GM21390 (cell line): ENCODE data around the gene MROH2A.

Experiments used
- ATAC-seq: cut with Tn5 transposase; IDR thresholded peaks from one replicate; pipeline ENCODE4 v1.9.1; 2021; ENCODE audit not compliant: unreplicated experiment

The MROH2A gene

DNA sequence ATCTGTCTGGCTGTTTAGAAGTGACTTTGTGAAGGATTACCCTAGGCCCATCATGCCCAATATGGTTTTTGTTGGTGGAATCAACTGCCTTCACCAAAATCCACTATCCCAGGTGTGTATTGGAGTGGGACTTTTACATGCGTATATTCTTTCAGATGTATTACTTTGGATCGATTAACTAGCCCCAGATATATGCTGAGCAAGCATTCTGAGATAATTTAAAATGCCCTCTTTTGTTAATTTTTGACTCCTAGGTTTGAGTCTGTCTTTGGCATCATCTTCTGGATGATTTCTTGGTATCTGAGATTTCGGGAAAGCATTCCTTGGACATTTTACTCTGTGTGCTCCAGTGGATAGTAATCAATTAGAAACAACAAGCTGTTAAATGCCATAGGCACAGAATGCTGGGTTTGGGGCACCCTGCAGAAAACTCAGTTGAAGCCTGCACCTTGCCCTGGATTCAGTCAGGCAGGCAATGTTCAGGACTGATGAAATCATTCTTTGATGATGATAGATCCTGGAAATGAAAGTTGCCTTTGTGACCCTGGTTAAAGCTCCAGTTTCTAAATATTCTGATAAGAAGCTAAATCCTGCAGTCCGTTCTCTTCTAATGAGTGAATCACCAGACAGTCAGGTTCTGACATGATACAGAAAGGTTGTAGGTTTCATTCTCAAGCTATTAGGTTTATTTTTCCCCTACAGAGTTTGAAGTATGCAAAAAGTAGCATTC, 16.9 kb upstream of the MROH2A start:
- ATAC-seq: no peak

DNA sequence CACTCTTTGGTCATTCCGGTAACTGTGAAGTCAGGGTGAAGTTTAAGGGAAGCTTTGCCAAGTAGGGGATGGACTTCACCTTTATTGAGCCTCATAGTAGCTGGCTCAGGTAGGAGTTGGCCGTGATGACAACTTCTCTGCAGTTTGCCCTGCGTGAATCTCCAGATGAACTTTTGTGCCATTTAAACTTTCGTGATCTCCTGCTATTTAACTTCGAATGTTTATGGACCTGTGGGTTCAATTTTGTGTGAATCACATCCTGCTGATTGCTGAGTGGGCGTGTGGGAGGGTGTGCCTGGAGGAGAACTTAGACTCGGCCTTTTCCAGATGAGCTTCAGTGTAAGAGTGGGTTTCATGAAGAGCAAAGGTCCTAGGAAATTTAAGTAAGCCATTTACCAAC, 13.9 kb upstream of the MROH2A start:
- ATAC-seq: no peak

DNA sequence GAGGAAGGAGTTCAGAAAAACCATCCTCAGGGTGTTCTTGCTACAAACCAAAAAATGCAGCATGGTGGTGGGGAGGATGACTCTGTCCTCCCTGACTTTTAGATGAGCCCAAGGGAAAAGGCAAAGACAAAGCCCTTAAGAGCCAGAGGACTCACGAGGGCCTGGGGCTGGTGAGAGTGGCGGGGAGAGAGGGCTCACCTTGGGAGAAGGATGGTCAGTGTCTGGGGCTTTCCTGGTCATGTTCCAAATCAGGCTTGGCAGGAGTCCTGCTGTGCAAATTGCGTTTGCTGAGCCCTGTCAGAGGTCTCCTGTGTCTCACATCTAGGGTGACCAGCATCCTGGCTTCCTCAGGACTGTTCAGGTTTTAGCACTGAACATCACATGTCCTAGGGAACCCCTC, 13.4 kb upstream of the MROH2A start:
- ATAC-seq: no peak

DNA sequence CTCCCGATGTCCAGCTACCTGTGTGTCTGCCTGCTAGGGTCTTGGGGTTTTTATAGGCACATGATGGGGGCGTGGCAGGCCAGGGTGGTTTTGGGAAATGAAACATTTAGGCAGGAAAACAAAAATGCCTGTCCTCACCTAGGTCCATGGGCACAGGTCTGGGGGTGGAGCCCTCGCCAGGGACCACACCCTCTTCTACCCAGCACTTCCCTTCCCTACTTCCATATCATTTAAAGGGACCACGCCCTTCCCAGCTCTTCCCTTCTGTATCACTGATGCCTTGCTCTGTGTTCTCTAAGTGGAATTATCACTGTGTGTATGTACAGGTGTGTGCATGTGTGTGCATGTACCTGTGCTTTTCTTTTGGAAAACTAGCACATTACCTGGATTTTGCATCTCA, 11.7 kb upstream of the MROH2A start:
- no peak for ATAC-seq

DNA sequence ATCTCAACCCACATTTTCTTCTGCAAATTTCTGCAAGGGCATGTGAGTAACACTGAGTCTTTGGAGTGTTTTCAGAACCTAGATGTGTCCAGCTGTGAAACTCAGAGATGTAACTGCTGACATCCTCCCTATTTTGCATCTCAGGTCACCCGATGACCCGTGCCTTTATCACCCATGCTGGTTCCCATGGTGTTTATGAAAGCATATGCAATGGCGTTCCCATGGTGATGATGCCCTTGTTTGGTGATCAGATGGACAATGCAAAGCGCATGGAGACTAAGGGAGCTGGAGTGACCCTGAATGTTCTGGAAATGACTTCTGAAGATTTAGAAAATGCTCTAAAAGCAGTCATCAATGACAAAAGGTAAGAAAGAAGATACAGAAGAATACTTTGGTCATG, 10.1 kb upstream of the MROH2A start:
- ATAC-seq: no peak

DNA sequence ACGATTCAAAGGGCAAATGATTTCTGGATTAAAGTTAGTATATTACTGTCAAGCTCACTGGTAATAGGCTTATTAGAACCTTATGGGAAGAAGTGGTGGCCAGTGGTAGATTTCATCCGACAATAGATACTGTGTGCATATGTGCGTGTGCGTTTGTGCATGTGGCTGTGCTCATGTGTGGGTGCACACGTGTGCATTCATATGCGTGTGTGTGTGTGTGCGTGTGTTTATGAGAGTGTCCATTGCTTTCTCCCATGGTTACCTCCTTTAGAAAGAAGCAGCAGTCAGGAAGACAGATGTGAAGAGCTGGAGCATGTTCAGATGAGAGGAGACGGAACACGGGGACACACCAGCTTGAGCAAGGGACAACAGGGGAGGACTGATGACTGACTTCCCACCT, 8.9 kb upstream of the MROH2A start:
- no peak for ATAC-seq

DNA sequence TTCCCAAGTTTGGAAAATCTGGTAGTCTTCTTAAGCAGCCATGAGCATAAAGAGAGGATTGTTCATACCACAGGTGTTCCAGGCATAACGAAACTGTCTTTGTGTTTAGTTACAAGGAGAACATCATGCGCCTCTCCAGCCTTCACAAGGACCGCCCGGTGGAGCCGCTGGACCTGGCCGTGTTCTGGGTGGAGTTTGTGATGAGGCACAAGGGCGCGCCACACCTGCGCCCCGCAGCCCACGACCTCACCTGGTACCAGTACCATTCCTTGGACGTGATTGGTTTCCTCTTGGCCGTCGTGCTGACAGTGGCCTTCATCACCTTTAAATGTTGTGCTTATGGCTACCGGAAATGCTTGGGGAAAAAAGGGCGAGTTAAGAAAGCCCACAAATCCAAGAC, 6.0 kb upstream of the MROH2A start:
- no peak for ATAC-seq

DNA sequence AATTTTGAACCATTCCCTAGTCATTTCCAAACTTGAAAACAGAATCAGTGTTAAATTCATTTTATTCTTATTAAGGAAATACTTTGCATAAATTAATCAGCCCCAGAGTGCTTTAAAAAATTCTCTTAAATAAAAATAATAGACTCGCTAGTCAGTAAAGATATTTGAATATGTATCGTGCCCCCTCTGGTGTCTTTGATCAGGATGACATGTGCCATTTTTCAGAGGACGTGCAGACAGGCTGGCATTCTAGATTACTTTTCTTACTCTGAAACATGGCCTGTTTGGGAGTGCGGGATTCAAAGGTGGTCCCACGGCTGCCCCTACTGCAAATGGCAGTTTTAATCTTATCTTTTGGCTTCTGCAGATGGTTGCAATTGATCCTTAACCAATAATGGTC, 5.5 kb upstream of the MROH2A start:
- no peak for ATAC-seq

DNA sequence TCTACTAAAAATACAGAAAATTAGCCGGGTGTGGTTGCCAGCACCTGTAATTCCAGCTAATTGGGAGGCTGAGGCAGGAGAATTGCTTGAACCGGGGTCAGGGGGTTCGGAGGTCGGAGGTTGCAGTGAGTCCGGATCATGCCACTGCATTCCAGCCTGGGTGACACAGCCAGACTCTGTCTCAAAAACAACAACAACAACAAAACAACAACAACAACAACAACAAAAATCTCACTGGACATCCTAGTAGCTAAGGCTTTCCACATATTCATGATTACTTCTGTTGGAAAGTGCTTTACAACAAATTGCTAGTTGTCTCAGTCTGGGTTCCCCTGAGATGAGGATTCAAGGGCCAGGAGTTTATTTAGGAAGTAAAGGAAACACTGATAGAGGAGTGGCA, 4.3 kb upstream of the MROH2A start:
- no peak for ATAC-seq

DNA sequence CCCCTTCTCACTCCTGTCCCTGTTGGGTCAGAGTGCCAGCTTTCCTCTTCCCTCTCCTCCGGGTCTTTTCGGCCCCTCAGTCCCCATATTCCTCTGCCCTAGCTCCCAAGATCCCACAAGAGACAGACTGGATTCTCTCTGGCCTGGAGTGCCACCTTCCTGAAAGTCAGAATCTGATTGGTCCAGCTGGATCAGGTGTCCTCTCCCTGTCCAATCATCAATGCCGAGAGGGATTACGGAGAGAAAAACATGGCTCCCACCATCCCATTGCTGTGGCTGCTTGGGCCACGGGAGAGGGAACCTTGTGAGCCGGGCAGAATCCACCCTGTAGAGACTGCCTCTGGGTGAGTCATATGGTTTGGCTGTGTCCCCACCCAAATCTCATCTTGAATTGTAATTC, 2.7 kb upstream of the MROH2A start:
- no peak for ATAC-seq

DNA sequence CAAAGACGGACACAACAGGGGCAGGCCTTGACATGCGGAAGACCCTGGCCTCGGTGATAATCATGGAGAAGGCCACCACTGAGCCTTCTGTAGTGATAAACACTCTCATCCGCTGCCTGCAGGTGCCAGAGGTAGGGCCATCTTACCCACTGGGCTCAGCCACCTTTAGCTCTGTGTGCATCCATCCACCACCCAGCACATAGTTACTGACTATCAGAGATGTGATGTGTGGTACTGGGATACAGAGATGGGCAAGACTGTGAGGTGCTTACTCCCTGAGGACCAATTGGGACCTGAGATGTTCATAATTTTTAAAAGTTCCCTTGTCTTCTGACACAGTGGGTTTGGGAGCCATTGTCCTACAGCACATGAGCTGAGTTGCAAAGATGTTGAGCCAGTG, 1.6 kb downstream of the MROH2A start:
- ATAC-seq: no peak

DNA sequence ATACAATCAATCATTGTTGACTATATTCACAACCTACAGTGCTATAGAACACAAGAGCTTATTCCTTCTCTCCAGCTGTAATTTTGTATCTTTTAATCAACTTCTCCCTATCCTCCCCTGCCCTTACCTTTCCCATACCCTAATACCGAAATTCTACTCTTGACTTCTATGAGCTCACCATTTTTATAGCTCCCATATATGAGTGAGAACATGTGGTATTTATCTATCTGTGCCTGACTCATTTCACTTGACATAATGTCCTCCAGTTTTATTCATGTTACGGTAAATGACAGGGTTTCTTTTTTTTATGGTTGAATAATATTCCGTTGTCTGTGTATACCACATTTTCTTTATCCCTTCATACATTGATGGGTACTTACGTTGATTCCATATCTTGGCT, 2.6 kb downstream of the MROH2A start:
- no peak for ATAC-seq

DNA sequence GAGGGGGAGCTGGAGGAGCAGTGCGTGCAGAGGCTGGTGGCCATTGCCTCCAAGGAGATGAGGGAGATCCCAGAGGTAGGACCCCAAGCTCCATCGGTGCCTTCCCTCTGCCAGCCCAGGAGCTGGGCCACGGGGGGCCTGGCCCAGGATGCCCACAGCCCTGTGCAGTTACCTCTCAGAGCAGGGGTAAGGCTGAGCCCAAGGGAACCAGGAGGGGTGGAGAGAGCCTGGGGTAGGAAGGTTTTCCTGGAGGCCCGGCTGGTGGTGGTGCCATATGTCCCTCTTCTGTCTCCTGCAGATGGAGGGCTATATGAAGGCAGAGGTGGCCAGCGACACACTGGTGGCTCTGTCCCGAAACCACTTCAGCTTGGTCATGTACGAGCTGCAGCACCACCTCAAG, 11.4 kb downstream of the MROH2A start:
- no peak for ATAC-seq

DNA sequence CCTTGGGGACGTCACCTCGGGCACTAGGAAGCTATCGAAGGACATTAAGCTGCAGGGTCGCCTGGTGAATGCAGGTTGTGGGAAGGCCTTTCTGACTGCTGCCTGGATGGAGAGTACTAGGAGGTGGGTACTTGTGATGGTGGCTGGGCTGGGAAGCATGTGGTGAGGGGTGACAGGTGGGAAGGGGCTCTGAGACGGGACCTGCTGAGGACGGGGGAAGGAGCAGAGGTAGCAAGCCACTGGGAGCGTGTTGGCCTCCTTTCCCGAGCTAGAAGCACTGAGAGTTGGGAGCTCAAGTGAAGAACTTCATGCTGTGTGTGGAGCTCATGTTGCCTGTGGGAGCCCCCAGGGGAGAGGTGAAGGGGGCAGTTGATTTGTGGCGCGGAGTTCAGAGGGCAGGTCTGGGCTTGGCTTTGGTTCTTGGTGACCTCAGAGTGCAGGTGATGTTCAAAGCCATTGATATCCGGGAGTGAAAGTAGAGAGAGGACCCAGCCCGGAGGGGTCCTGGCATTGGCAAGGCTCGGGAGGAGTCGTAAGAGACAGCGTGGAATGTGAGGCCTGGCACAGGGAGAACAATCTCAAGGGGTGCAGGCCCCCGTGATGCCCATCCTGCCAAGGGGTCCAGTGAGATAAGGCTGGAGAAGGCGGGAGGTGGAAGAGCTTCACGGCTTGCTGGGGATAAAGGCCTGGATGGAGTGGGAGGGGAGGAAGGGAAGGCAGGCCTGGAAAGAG, 13.2 kb downstream of the MROH2A start:
- ATAC-seq: no peak

DNA sequence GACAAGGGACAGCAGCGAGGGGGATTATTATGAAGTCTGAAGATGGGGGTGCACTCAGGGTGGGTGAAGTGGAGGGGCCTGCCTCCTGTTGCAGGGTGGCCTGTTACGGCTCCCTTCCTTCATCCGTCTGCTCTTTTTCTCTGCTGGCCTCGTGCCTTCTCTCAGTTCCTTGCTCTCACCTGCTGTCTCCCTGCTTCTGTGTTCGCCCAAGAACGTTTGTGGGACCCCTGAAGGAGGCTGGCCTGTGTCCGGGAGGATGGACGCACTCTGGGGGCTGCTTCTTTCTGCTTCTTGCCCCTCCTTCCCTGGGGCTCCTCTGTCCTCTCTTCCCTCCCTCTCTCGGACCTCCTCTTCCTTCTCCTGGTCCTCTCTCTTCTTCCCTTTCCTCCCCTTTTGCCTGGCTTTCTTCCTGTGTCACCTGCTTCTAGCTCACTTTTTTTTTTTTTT, 13.8 kb downstream of the MROH2A start:
- no peak for ATAC-seq

DNA sequence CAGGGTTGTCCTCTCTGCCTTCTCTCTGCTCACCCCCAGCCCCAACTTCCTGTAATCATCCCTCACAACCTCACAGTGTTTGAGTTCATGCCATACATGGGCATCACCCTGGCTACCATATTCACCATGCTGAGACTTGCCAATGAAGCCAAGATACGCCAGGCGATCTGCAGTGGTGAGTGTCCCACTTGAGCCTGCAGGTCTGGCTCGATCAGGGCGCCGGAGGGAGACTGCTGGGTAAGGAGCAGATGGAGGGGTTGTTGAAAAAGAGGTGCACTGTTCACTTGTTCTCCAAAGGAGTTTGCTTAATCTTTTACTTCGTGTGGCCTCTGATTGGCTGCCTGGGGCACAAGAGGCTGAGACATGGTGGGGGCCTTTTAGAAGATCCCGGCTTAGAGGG, 14.6 kb downstream of the MROH2A start:
- ATAC-seq: no peak

DNA sequence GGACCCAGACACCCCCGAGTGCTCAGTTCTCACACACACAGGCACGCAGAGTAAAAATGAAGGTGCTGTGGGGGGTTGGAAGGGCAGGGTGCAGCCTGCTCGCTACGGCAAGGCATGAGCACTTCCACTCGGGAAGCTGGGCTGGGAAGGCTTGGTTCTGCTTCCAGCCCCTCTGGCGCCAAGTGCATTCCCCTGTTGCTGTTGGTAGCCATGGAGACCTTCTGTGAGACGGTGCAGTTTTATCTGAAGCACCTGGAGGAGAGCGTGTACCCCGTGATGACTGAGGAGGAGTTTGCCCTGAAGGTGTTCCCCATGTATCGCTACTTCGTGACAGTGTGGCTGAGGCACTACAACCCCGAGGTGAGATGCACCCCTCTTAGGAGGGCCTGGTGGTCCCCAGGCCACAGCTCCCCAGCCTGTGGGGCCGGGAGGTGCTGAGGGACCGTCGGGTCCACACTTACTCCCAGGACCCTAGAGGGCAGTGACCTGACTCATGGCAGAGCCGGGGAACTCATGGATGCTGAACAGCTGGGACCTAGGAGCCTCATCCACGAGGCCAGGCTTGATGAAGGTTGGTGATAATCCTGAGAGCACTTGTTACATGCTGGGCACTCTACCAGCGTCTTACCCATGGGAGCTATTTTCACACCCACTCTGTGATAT, 15.5 kb downstream of the MROH2A start:
- ATAC-seq: no peak

DNA sequence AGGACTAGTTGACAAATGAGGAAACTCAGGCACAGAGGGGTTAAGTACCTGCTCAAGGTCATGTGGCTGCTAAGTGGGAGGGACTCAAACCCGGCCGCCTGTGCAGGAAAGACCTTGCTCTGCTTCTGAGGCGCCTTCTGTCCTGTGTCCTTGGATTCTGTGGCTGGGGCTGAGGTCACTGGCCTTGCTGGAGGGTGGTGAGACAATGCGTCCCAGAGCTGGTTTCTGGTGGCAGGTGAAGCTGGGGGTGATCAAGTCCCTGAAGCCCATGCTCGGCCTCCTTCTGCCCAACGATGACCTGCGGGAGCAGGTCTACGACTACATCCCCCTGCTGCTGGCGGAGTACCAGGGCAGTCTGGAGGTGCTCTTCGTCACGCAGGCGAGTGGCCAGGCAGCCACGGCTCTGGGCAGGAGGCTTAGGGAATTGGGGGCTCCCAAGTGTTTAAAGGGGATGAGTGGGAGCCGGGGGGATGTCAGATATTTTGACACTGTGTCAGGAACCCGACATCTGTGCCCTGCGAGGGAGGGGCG, 16.1 kb downstream of the MROH2A start:
- ATAC-seq: no peak

DNA sequence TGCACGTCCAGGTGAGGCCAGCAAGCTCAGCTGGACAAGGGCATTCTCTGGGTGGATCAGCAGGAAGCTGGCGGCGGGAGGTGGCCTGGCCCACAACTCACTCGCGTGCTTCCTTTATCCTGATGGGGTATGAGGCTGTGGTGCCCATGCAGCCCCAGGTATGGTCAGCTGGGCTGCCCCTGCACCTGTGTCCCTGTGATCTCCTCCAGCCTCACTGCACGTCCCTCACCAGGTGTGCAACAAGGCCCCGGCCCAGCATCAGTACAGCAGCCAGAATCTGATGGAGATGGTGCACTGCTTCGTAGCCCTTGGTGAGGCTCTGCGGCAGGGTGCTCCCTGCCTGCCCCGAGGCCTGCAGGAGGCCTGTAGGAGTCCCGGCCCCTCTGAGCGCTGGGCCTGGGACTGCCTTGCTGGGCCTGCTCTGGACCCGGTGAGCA, 17.6 kb downstream of the MROH2A start:
- no peak for ATAC-seq

DNA sequence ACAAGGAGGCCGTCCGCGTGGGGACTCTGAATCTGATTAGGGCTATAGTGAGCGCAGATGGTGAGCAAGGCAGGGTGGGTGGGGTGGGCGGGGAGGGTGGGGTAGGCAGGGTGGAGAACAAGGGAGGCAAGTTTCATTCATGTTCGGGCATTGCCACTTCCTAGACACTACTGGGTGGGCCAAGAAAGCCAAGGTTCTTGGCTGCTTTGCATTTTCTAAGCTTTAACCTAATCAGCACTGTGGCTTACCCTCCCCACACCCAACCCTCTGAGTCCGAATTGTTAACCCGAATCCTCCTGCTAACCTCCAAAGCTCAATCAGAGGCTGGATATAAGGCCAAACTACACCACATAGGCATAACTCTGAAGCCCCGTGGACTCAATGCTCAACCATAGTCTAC, 18.1 kb downstream of the MROH2A start:
- ATAC-seq: no peak

DNA sequence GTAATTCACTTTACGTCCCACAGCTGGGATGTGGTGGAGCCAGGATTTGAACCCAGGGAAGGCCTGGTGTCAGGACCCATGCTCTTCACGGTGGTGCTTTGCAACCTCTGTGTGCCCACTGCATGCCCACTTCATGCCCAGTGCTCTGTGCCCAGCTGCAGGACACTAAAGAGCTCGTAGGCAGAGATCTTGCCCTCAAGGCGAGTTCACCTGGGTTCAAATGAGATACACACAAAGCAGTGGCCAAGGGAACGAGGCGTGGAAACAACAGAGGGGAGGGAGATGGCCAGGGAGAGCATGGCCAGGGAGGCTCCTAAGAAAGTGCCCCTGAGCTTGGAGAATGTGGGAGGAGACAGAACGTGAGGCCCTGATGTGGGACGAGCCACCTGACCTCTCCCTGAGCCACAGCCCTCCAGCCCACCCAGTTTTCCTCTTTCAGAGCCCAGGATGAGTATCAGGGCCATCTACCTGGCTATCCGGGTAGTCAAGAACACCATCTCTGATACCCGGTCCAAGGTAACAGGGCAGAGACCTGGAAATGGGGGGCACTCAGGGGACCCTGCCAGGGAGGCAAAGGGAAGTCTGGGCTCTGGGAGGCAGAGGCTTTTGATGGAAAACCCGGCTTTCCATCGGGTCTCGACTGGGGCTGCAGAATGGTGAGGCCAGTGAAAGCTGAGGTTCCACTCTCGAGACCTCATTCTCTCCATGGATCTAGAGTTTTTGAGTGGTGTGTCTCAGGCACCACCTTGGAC, 20.4 kb downstream of the MROH2A start:
- no peak for ATAC-seq
